Hematopoietic multipotent progenitor cell treated with erythropoietin and hydrocortisone succinate and interleukin-3 and kit ligand, for 4 days (in vitro differentiated cells): ENCODE results near the gene DMXL2.
"Not testable (repeated sequence)": the region's sequence is repeated elsewhere in the genome, so short reads cannot be mapped to it uniquely, and the experiment has no call there.

Experiments
- DNase-seq: peaks from one replicate; pipeline ENCODE4 v3.0.0-alpha.2; 2015

The DMXL2 gene

DNA sequence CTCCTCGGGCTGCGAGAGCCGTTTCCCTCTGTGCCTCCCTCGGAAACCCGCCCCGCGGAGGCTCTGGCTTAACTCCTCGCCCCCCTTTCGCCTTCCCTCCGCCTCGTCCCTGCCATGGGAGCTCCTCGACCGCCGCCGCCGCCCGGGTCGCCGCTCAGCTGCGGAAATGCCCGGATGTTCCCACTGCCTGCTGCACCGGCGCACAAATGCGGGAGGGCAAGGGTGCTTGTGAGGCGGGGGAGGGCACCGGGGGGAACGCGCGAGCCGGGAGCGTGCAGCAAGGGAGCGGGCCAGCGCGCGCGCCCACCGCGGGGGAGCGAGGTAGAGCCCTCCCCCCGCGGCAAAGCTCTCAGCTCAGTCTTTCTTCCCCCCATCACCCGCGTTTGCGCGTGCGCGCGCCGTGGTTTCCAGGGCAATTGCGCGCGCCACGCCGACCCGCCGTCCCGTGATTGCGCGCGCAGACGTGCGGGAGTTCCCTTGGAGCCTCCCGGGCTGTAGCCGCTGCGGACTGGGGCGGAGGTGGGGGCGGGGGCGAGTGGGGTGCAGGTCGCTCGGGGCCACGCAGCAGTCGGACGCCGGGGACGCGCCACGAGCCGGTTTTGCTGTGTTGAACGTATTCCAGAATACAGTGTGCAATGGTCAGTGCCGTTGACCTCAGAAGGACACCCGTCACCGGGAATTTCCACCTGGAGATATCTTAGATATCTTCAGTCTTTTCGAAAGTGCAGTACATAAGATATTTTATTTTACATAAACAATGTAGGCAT is at the start of gene DMXL2:
Gene DMXL2, minus strand, starts transcription at position 168 of the 767 bp plus-strand sequence. CDS start 226 bp downstream, outside the sequence.
- peak; percentile 79 for DNase-seq

- peak; percentile 14 for DNase-seq
Measured at GRCh38 chr15:51672155-51672687, 49.6 kb upstream of the DMXL2 start.

GRCh38 chr15:51669381-51669780 is 46.8 kb upstream of the DMXL2 start:
- DNase-seq = no peak

- DNase-seq = no peak
Measured at GRCh38 chr15:51668446-51668845, 45.9 kb upstream of the DMXL2 start.

GRCh38 chr15:51667478-51667877 is 44.9 kb upstream of the DMXL2 start:
- no peak for DNase-seq

DNA sequence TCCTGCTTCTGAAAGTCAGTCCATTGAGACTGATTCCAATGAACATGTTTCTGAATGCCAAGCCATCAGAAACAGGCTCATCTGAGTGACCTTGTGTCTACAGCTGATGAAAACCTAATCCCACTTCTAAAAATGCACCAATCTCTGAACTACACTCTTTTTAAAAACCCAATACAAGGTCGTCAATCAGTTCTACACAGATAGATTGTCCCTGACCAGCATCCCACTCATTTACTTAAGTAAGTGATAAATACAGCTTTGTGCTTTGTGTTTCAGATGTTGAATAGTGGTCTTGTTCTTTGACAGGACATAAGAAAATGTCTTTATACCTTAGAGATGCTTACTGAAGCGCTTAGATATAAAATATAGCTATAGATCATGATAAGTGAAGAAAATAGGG is 38.5 kb upstream of the DMXL2 start:
- DNase-seq = no peak

- peak; percentile 40 for DNase-seq
Measured at GRCh38 chr15:51658664-51659063, 36.1 kb upstream of the DMXL2 start.

DNA sequence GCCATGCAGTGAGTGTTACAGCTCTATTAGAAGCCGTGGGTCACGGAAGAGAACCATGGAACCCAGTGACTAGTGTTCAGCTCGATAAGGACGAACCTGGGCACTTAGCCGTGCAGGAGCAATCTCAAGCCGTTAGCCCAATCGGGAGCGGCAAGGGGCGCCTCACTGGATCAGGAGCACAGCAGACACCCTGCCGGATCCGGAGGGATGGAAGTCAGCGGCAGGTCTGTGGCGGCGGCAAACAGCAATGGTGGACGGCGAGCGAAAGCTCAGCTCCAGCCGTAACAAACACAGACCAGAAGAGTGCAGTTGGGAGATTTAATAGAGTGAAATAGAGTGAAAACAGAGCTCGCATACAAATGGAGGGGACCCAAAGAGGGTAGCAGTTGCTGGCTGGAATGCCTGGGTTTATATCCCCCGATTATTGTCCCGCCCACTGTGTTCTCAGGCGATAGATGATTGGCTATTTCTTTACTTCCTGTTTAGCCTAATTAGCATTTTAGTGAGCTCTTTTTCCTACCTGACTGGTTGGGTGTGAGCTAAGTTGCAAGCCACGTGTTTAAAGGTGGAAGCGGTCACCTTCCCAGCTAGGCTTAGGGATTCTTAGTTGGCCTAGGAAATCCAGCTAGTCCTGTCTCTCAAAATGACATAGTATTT is 33.0 kb upstream of the DMXL2 start:
- DNase-seq = not testable (repeated sequence)

DNA sequence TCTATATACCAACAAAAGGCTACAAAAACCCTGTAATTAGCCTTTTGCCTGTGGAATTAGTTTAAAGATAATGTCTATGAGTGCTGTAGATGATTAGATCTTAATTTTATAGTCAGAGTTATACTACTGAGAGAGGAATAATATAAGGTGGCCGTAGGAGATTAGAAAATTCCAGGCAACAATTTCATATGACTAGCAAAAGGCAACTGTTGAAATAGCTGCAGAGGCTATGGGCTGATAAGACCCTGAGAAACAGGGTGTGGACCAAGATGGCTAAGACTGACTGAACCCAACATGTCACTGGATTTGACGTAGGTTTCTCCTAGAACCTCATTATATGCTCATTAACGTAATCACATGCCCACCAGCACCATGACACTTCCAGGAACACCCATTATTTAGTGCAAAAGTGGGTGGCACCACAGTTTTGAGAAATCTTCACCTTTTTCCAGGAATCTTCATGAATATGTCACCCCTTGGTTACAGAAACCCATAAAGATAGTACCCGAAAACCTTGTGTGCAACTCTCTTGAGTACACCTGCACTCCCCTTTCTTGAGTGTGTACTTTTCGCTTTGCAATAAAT is 29.6 kb upstream of the DMXL2 start:
- DNase-seq = peak; percentile 88

- DNase-seq = peak; percentile 91
Measured at GRCh38 chr15:51649659-51650521, 27.3 kb upstream of the DMXL2 start.

DNA sequence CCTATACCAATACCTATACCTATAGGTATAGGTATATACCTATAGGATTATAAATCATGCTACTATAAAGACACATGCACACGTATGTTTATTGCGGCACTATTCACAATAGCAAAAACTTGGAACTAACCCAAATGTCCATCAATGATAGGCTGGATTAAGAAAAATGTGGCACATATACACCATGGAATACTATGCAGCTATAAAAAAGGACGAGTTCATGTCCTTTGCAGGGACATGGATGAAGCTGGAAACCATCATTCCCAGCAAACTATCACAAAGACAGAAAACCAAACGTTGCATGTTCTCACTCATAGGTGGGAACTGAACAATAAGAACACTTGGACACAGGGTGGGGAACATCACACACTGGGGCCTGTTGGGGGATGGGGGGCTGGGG is 26.1 kb upstream of the DMXL2 start:
- DNase-seq = not testable (repeated sequence)

GRCh38 chr15:51648101-51648500 is 25.5 kb upstream of the DMXL2 start:
- not testable (repeated sequence) for DNase-seq

- peak; percentile 93 for DNase-seq
Measured at GRCh38 chr15:51647128-51647562, 24.6 kb upstream of the DMXL2 start.

DNA sequence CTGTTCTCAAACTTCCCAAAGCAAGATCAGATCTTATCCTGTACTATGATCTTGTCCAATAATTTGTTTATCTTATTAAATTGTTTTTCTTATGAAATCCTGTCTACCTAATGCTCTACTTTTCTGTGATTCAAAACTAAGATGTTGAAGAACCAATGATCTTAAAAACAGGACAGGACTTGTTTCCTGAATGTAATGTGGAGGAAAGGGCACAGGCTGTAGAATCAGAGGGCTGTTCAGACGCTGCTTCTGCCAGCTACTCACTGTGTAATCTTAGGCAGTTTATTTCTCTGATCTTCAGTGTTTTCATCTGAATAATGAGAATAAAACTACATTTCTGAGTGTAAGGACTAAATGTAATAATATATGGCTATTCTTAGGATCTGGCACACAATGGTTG is 20.1 kb upstream of the DMXL2 start:
- DNase-seq = no peak

GRCh38 chr15:51641490-51642130 is 19.0 kb upstream of the DMXL2 start:
- no peak for DNase-seq

- peak; percentile 73 for DNase-seq
Measured at GRCh38 chr15:51634591-51635198, 12.1 kb upstream of the DMXL2 start.

DNA sequence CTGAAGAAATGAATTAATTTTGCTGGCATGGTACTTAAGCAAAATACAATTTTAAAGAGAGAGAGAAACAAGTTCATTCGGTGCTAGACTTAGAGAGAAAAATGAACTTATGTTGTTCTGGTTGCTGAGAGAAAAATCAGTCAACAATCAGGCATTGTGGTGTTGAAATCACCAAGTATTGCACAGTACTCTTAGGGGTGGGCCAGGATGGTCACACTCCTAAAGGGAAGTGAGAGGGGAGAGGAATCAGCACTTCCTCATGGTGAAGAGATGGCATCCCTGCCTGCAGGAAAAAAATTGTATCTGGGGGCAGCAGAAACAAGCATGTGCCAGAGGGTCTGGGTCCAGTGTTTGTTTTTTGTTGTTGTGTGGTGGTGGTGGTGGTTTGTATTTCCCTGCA is 7.0 kb upstream of the DMXL2 start:
- peak; percentile 70 for DNase-seq

DNA sequence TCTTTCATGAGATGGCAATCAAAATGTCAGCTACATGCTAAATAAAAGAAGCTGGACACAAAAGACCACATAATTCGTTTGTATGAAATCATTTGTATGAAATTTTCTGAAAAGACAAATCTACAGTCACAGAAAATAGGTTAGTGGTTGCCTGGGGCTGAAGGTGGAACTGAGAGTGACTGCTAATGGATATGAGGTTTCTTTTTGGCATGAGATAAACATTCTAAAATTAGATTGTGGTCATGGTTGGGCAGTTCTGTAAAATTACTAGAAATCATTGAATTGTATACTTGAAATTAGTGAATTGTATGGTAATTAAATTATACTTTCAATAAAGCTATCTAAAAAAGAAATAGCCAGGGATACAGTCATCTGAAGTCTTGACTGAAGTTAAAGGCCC is 2.7 kb upstream of the DMXL2 start:
- DNase-seq = no peak

DNA sequence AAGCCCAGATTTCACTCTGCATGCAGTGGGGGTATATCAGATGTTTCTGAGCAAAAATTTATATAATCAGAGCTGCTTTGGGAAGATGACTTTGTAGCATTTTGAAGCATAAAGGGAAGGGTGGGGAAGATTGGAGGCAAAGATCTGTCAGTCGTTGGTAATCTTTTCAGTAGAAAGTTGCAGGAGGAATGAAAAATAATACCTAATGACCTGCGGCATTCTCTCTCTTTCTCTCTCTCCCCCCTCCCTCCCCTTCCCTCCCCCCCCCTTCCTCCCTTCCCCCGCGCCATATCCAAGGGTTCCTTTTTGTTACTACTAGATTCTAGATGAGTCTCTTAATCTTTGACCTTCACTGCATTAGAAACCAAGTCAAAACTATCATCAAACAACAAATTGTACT is 1.5 kb upstream of the DMXL2 start:
- no peak for DNase-seq

DNA sequence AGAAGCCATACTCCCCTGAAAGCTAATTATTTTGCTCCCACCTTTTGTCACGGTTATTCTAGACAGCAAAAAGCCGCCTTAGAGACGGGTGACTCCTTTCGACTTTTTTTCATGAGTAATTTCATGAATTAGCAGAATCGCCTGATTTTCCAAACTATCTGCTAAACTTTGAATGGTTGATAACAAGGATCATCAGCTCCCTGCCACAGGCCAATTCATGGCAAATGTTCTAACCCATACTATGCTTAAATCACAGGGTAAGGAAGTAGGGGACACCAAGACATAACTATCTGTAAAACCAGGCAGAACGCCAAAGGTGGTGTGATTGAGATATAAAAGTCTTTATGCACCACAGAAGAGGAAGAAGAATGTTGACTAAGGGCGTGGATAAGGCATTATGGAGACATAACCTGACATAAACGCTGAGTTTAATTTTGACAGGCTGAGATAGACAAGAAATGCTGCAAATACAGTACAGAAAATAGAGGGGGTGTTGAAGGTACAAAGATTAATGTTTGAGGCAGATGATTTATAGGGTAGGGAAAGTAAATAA is 891 bp upstream of the DMXL2 start:
- DNase-seq = peak; percentile 94

GRCh38 chr15:51621936-51622603 is 501 bp downstream of the DMXL2 start:
- peak; percentile 62 for DNase-seq
